GM23248 (cell line): ENCODE data around the gene TENM4. TPM values are rescaled to one million over a fixed set of nuclear protein-coding genes. Genes with fewer than 3 reads are reported as not detected.

Source experiments
- DNase-seq: peaks from one replicate; pipeline ENCODE4 v3.0.0-alpha.2; 2015
- H2AFZ ChIP-seq: fragments of 200-600 bp; sonication (generic); 2 replicates; pipeline ENCODE4 v1.6.1; 2016; ENCODE audit warnings: antibody characterized with exemption
- H3F3A ChIP-seq: fragments of 200-600 bp; sonication (generic); 2 replicates; pipeline ENCODE4 v1.6.1; 2016; ENCODE audit warnings: mild to moderate bottlenecking, antibody characterized with exemption, mixed run types; ENCODE audit not compliant: insufficient read depth
- H3K27ac ChIP-seq: fragments of 200-600 bp; sonication (generic); 2 replicates; pipeline ENCODE4 v1.5.1; 2016; ENCODE audit warnings: mild to moderate bottlenecking
- H3K27me3 ChIP-seq: fragments of 200-600 bp; sonication (generic); replicated peaks from 2 replicates; pipeline ENCODE4 v1.6.1; 2016; ENCODE audit warnings: mild to moderate bottlenecking; ENCODE audit not compliant: insufficient read depth
- H3K36me3 ChIP-seq: fragments of 200-600 bp; sonication (generic); 2 replicates; pipeline ENCODE4 v1.6.1; 2016; ENCODE audit warnings: low read depth, mild to moderate bottlenecking
- H3K4me1 ChIP-seq: fragments of 200-600 bp; sonication (generic); 2 replicates; pipeline ENCODE4 v1.6.1; 2016; ENCODE audit warnings: mild to moderate bottlenecking; ENCODE audit not compliant: insufficient read depth
- H3K4me2 ChIP-seq: fragments of 200-600 bp; sonication (generic); one replicate; pipeline ENCODE4 v1.6.1; 2016; ENCODE audit warnings: mild to moderate bottlenecking; ENCODE audit not compliant: unreplicated experiment
- H3K4me3 ChIP-seq: fragments of 200-600 bp; sonication (generic); 2 replicates; pipeline ENCODE4 v1.5.1; 2016; ENCODE audit warnings: mild to moderate bottlenecking
- H3K79me2 ChIP-seq: fragments of 200-600 bp; sonication (generic); 2 replicates; pipeline ENCODE4 v1.6.1; 2016; ENCODE audit warnings: mild to moderate bottlenecking; ENCODE audit not compliant: insufficient read depth
- H3K9ac ChIP-seq: fragments of 200-600 bp; sonication (generic); 2 replicates; pipeline ENCODE4 v1.6.1; 2016; ENCODE audit warnings: mild to moderate bottlenecking
- H3K9me2 ChIP-seq: fragments of 200-600 bp; sonication (generic); 2 replicates; pipeline ENCODE4 v1.6.1; 2016; ENCODE audit warnings: mixed run types, mild to moderate bottlenecking, moderate library complexity; ENCODE audit not compliant: insufficient read depth
- H3K9me3 ChIP-seq: fragments of 200-600 bp; sonication (generic); one replicate; pipeline ENCODE4 v1.6.1; 2017; ENCODE audit warnings: low read depth
- H4K20me1 ChIP-seq: fragments of 200-600 bp; sonication (generic); 2 replicates; pipeline ENCODE4 v1.6.0; 2016; ENCODE audit not compliant: insufficient read depth
- EZH2 ChIP-seq: fragments of 200-600 bp; sonication (generic); IDR thresholded peaks from 2 replicates; pipeline ENCODE4 v1.6.1; 2018; ENCODE audit warnings: antibody characterized with exemption, mild to moderate bottlenecking; ENCODE audit not compliant: insufficient read depth, poor library complexity, severe bottlenecking
- EZH2phosphoT487 ChIP-seq: fragments of 200-600 bp; sonication (generic); IDR thresholded peaks from 2 replicates; pipeline ENCODE4 v1.6.1; 2018; ENCODE audit warnings: antibody characterized with exemption, moderate library complexity, mild to moderate bottlenecking, low read depth; ENCODE audit not compliant: insufficient read depth
- WGBS, 2 experiments: methylation state at CpG; one replicate each; pipeline ENCODE4 v1.1.6; 2015 to 2017; ENCODE audit warnings: low lambda C conversion rate in 2 of 2, low coverage in 1 of 2; ENCODE audit errors: missing lambda C conversion rate in 2 of 2; 5-methylcytosine and 5-hydroxymethylcytosine counted together
- in situ Hi-C: fragments of 300-500 bp; cut with MboI; formaldehyde crosslinking; loops from 2 replicates; pipeline ENCODE4 v1.15.0; 2020
- polyA plus RNA-seq: library from polyadenylated mRNA; unstranded; fragments of >200 nt; fragmentation: Nextera tagmentation; extraction: Ambion mirVana; gene quantifications from 2 replicates; pipeline ENCODE4 v1.2.1, GENCODE V29; 2016
- total RNA-seq: library from RNA; depleted of rRNA; stranded (reverse); fragments of >200 nt; shearing (Covaris generic); gene quantifications from 2 replicates; pipeline ENCODE4 v1.2.3, GENCODE V29; 2014

TENM4 gene
- total and polyA plus RNA-seq, 2 experiments from 2014 or later, result 0.11 to 0.48 TPM

- H3K9ac ChIP-seq, result no peak overlapping the region
- no peaks in the 10 kb centered on the region for H3K27me3 ChIP-seq
- in situ Hi-C loops, result no loop called here
- TF ChIP-seq EZH2 (no peak), EZH2phosphoT487 (no peak)
- no peaks in the 10 kb centered on the region for H3K9me3 ChIP-seq
- no peak overlapping the region for H3K4me2 ChIP-seq
- H3F3A ChIP-seq, result no peaks in the 10 kb centered on the region
- no peaks in the 10 kb centered on the region for H3K9me2 ChIP-seq
- no peaks in the 10 kb centered on the region for H3K36me3 ChIP-seq
- no peak overlapping the region for H3K4me3 ChIP-seq
- no peaks in the 10 kb centered on the region for H3K79me2 ChIP-seq
- no peak overlapping the region for H2AFZ ChIP-seq
- no peaks in the 10 kb centered on the region for H4K20me1 ChIP-seq
- no peaks in the 10 kb centered on the region for H3K4me1 ChIP-seq
- H3K27ac ChIP-seq, result no peak overlapping the region
- DNase-seq, result no peak
- 19 to 21% methylated on average over 3 of the region's 3 CpGs for WGBS, 2 experiments
These were observed 273.2 kb downstream of the TENM4 start for GRCh38 chr11:79167510-79168188.

GRCh38 chr11:79165908-79166307, 274.9 kb downstream of the TENM4 start:
- no peaks in the 10 kb centered on the region for H3K79me2 ChIP-seq
- no peak overlapping the region for H3K27ac ChIP-seq
- H3K9me3 ChIP-seq, result no peaks in the 10 kb centered on the region
- WGBS, 2 experiments, result 27 to 43% methylated on average over 2 of the region's 2 CpGs
- H3F3A ChIP-seq, result no peaks in the 10 kb centered on the region
- no peak overlapping the region for H3K4me2 ChIP-seq
- no peaks in the 10 kb centered on the region for H3K4me1 ChIP-seq
- DNase-seq, result no peak
- H3K9ac ChIP-seq, result no peak overlapping the region
- no peak overlapping the region for H3K4me3 ChIP-seq
- H2AFZ ChIP-seq, result no peak overlapping the region
- no peaks in the 10 kb centered on the region for H4K20me1 ChIP-seq
- no peaks in the 10 kb centered on the region for H3K9me2 ChIP-seq
- in situ Hi-C loops, result no loop called here
- TF ChIP-seq EZH2phosphoT487, result no peak
- TF ChIP-seq EZH2, result no peak
- H3K27me3 ChIP-seq, result no peaks in the 10 kb centered on the region
- no peaks in the 10 kb centered on the region for H3K36me3 ChIP-seq

- Histone ChIP-seq H3K9ac (no peak overlapping the region), H3K9me2 (no peaks in the 10 kb centered on the region), H2AFZ (no peak overlapping the region), H3F3A (no peaks in the 10 kb centered on the region), H3K27me3 (no peaks in the 10 kb centered on the region), H3K27ac (no peak overlapping the region), H4K20me1 (no peaks in the 10 kb centered on the region), H3K79me2 (no peaks in the 10 kb centered on the region), H3K4me1 (no peaks in the 10 kb centered on the region), H3K9me3 (no peaks in the 10 kb centered on the region), H3K36me3 (no peaks in the 10 kb centered on the region), H3K4me2 (no peak overlapping the region), H3K4me3 (no peak overlapping the region)
- WGBS, 2 experiments, result 14 to 17% methylated on average over 5 of the region's 5 CpGs
- in situ Hi-C loops, result no loop called here
- peak; percentile 53 for DNase-seq
- TF ChIP-seq EZH2 (no peak), EZH2phosphoT487 (no peak)
These were observed 279.9 kb downstream of the TENM4 start for GRCh38 chr11:79160791-79161403.

- H3K9ac ChIP-seq, result no peak overlapping the region
- no peaks in the 10 kb centered on the region for H4K20me1 ChIP-seq
- H3K36me3 ChIP-seq, result no peaks in the 10 kb centered on the region
- in situ Hi-C loops, result no loop called here
- no peaks in the 10 kb centered on the region for H3K79me2 ChIP-seq
- no peaks in the 10 kb centered on the region for H3K27me3 ChIP-seq
- no peaks in the 10 kb centered on the region for H3F3A ChIP-seq
- TF ChIP-seq EZH2 (no peak), EZH2phosphoT487 (no peak)
- no peak overlapping the region for H3K27ac ChIP-seq
- H3K4me2 ChIP-seq, result no peak overlapping the region
- DNase-seq, result no peak
- no peaks in the 10 kb centered on the region for H3K4me1 ChIP-seq
- H3K9me2 ChIP-seq, result no peaks in the 10 kb centered on the region
- H3K4me3 ChIP-seq, result no peak overlapping the region
- 36 to 43% methylated on average over 6 of the region's 6 CpGs for WGBS, 2 experiments
- H3K9me3 ChIP-seq, result no peaks in the 10 kb centered on the region
- no peak overlapping the region for H2AFZ ChIP-seq
These were observed 281.0 kb downstream of the TENM4 start for GRCh38 chr11:79159657-79160450.
